ENCODE results near the gene EEF1B2. TPM values are rescaled to one million over a fixed set of nuclear protein-coding genes. Genes with fewer than 3 reads are reported as not detected.
"Not testable (repeated sequence)": the region's sequence is repeated elsewhere in the genome, so short reads cannot be mapped to it uniquely, and the experiment has no call there.

The EEF1B2 gene
- polyA plus RNA-seq, 1 donor = 850 TPM

DNA sequence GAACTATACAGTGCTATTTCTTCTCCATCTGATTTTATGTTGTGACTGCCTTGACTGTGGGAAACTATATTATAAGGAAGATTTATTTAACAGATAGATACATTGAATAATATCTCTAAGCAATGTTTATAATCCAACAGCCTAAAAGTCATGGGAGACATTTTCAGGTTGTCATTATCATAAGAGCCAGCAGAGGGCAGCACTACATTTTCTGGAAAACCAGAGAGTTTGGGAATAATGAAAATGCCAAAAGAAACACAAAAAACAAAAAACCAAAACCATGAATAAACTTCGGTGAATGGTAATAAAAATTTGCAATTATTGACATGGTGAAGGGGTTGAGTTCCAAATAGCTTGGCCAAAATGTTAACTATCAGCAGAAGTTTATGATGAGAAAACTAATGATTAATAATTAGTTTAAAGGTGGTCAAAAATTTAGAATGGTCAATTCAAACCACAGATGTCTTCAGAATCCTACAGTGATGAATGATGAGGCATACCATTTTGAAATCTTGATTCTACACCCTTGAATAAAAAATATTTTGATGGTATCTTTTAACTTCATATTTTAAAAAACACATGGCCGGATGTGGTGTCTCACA lies 4.7 kb downstream of the EEF1B2 start:
- DNase-seq = peak; percentile 49

- not testable (repeated sequence) for DNase-seq
Measured at GRCh38 chr2:206168230-206168629, 8.5 kb downstream of the EEF1B2 start.

GRCh38 chr2:206171624-206172397 lies 12.1 kb downstream of the EEF1B2 start:
- DNase-seq = not testable (repeated sequence)

DNA sequence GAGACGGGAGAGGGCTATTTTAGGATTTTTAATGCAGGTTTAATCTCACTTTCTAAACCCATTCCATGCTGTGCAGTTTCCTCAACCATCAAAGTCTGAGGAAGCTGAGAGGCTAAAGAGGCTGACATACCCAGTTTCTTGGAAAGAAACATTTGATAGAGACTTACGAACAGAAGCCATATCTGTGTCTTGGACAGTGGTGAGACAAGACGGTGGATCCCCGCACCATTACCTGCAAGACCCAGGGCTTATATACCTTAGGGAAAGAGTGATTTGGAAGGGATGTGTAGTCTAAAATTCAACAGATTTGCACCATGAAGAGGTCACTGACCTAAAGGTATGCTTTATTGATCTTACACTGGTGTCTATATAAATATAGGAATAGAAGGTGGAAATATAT lies 13.5 kb downstream of the EEF1B2 start:
- no peak for DNase-seq

- peak; percentile 38 for DNase-seq
Measured at GRCh38 chr2:206176121-206176520, 16.4 kb downstream of the EEF1B2 start.

- no peak for DNase-seq
Measured at GRCh38 chr2:206176901-206177300, 17.2 kb downstream of the EEF1B2 start.

DNA sequence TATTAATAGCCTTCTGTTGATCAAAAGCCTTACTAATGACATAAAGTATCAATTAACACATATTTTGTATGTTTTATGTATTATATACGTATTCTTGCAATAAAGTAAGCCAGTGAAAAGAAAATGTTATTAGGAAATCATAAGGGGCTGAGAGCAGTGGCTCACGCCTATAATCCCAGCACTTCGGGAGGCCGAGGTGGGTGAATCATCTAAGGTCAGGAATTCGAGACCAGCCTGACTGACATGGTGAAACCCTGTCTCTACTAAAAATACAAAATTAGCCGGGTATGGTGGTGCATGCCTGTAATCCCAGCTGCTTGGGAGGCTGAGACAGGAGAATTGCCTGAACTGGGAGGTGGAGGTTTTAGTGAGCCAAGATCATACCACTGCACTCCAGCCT lies 21.8 kb downstream of the EEF1B2 start:
- DNase-seq = not testable (repeated sequence)

DNA sequence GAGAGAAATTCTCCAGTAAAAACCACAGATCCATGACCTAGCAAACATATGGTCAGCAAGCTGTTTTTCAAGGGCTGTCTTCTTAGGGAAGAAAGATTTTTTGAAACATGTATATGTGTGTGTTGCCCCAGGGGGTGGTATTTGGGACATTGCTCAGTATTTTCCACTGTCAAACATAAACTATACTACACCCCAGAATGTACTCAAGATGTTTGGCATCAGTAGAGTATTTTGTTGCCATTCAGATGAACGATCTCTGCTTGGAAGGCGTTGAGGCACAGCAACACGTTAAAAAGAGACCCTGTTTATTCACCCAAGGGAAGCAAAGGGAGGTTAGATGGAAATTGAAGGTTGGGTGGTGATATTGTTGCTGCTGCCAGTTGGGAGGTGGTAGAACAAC lies 30.0 kb downstream of the EEF1B2 start:
- peak; percentile 32 for DNase-seq

- DNase-seq = no peak
Measured at GRCh38 chr2:206190111-206190510, 30.4 kb downstream of the EEF1B2 start.

DNA sequence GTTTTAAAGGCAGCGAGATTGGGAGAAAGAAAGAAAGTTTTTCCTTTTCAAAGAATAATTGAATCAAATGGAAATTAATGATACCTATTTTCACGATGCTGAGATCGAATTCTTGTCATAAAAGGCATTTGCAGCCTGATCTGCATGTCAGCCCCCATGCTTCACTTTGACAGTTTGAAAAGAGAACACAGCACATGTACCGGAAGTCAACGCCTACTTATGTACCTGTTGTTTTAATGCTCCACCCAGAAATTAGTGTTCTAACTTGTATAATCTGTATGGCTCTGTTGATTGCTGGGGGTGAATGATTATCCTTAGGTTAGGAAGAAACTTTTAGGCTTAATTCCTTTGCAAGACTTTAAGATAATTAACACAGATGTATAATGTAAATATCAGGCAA lies 31.0 kb downstream of the EEF1B2 start:
- no peak for DNase-seq

DNA sequence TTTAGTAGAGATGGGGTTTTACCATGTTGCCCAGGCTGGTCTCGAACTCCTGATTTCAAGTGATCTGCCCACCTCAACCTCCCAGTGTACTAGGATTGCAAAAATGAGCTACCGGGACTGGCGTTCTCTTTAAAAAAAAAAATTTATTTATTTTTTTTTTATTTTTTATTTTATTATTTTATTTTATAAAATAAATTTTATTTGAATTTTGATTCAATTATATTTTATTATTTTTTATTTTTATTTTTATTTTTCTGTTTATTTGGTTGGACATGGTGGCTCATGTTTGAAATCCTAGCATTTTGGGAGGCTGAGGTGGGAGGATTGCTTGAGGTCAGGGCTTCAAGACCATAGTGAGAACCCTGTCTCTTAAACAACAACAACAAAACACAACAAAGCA lies 32.5 kb downstream of the EEF1B2 start:
- DNase-seq = no peak

DNA sequence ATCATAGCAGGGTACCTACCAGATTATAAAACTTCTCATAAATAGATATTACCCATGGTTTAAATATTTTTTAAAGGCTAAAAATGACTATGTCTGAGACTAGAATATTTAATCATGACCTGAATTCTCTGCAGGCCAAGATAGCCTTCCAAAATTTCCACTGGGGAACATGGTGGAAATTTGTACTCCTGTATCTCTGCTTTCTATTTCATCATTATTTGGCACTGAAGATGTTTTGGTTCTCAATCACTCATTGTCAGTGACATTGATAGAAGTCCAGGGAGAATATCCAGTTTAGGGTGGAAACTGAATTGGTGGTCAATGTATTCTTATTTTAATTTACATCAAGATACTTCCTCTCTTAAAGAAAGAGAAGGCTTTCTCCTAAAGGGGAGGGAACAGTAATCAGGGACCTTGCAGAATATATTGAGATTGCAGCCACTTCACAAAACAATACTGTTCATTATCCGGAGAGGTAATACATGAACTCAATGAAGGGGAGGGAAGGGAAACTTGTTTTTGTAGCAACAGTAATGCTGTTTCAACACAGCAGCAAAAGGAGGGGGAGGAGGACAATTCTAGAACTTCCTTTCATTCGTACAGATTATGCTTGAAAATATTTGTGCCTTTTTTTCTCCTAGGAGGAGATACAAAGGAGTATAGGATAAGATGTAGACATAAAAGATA lies 34.1 kb downstream of the EEF1B2 start:
- DNase-seq = no peak

DNA sequence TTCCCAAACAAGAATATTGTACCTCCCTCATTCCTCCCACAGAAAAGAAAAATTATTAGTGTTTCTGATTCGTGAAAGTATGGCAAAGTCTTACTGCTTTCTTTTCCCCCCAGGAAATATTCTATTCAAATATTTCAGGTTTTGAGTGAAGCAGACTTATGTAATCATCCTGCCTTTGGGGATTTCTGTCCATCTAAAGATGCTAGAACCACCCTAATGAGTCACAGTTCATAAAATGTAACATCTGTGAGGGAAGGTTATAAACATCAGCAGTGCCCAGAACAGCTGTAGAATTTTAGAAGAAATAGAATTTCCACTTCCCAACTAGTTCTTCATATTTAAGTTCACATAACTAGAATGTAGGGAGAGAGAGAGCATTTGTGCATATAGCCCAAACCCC lies 39.0 kb downstream of the EEF1B2 start:
- DNase-seq = peak; percentile 34

- DNase-seq = no peak
Measured at GRCh38 chr2:206201075-206201848, 41.6 kb downstream of the EEF1B2 start.

DNA sequence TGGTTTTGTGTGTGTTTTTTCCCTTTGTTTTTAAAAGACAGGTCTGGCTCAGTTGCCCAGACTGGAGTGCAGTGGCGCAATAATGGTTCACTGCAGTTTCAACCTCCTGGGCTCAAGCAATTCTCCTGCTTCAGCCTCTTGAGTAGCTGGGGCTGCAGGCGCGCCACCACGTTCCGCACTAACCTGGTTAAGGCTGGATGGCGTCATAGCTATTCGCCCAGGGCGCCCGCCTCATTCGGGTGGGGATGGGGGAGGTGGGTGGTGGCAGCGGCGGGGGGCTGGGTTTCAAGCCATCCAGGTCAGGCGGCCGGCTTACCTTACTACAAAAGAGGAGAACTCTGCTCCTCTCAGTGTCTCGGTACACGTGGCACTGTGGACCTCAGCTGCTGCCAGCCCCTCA lies 42.8 kb downstream of the EEF1B2 start:
- no peak for DNase-seq

- DNase-seq = no peak
Measured at GRCh38 chr2:206203331-206203730, 43.6 kb downstream of the EEF1B2 start.

DNA sequence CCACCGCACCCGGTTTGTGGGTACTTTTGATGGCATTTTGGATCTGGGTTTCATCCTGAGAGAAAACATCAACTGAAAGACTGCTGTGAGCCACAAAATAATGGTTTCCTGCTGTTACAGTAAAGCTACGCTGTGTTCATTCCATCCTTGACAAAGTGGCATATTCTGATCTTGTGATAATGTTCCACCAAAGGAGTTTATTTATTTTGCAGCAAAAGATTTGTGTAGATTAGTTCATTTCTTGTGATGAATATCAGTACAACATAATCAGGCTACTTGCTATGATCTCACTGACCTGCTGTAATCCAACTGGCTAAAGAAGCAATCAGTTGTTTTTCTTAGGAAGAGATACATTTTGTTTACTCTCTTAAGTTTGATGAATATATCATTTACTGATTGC lies 45.0 kb downstream of the EEF1B2 start:
- no peak for DNase-seq

DNA sequence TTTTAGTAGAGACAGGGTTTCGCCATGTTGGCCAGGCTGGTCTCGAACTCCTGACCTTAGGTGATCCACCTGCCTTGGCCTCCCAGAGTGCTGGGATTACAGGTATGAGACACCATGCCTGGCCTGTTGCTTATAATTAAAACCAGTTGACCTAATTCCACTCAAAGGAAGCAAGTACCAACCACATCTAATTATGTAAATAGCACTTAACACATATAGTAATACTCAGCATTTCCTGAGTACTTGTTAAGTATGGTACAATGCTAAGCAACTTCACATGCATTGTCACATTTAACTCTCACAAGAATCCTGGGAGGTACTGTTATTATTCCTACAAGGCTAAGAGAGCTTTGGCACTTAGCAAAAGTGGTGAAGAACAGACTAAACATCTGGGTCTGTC lies 47.6 kb downstream of the EEF1B2 start:
- not testable (repeated sequence) for DNase-seq

- no peak for DNase-seq
Measured at GRCh38 chr2:206208900-206209299, 49.2 kb downstream of the EEF1B2 start.

DNA sequence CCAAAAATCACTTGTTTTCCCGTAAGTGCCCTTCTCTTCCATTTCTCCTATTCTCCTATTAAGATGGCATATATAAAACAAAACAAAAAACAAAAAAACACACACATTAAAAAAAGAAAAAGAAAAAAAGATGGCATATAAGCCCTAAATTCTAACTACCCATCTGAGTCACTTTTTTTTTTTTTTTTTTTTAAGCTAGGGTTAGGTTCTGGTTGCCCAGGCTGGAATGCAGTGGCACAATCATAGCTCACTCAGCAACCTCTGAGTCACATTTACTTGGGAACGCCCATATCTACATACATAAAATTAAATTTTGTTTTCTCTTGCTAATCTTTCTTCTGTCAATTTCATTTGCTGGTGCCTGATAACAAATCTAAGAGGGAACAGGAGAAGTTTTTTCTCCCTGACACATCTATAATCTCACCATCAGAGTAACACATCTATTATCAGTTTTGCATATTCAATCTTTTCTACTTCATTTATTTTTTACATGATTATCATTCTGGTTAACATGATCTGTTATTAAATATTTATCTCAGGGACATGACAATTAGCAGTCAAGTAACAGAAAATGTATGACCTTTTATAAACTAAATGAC lies 52.1 kb downstream of the EEF1B2 start:
- DNase-seq = no peak

Data from hindlimb muscle (tissue), 1 donor.